ENCODE results near the gene FOXK2. TPM values are rescaled to one million over a fixed set of nuclear protein-coding genes. Genes with fewer than 3 reads are reported as not detected.

FOXK2 gene
- total and polyA plus RNA-seq, 2 of the 8 experiments (the other 6 are each of a cell fraction or from before 2014, with no cell fraction given), result 34.7 to 64.9 TPM

DNA sequence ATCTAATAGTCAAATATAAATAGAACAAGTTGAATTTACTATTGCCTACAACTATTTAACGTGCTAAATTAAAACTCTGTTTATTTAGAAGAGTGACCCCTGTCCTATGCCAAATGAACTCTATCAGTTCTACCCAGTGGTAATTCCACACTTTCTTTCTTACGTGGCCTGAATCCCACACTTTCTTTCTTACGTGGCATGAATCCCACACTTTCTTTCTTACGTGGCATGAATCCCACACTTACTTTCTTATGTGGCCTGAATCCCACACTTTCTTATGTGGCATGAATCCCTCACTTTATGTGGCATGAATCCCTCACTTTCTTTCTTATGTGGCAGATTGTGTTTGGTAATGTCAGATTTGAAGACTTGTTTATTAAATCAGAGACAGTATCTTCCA, 6.2 kb downstream of the FOXK2 start:
- Histone ChIP-seq H3K9ac (replicated peaks in 1 of 4; ENCODE audit: extremely low read depth in 1 of 4, low read depth in 3 of 4, low read length in 3 of 4) (no peak overlapping the region), H3K36me3 (ENCODE audit: control insufficient read depth in 2 of 4, insufficient read depth in 4 of 4, low read length in 3 of 4) (no peaks in the 10 kb centered on the region), H3K27me3 (replicated peaks in 1 of 4; ENCODE audit: control insufficient read depth in 3 of 4, extremely low read depth in 1 of 4, insufficient read depth in 3 of 4, low read length in 3 of 4) (no peaks in the 10 kb centered on the region), H3K4me1 (replicated peaks in 1 of 4; ENCODE audit: control insufficient read depth in 3 of 4, insufficient read depth in 4 of 4, low read length in 3 of 4) (peaks cover 0 to 7% (median 2%) of the 10 kb centered on the region in 4 experiments; a peak in 5 of 7 replicates), H3K56ac (replicated peaks; ENCODE audit: insufficient read length, low read depth, low read length) (no peak overlapping the region), H3K4me2 (ENCODE audit: insufficient read depth in 1 of 2, low read depth in 2 of 2, low read length in 2 of 2) (no peak overlapping the region), H3K23me2 (ENCODE audit: low read depth, low read length) (peaks cover 4% of the 10 kb centered on the region; the same call in 1 of the 2 replicates), H2BK20ac (ENCODE audit: low read length) (no peak overlapping the region), H4K91ac (replicated peaks; ENCODE audit: insufficient read length, low read length) (no peak overlapping the region), H2BK15ac (ENCODE audit: low read length) (no peak overlapping the region), H2AK5ac (ENCODE audit: low read depth, low read length) (no peak overlapping the region), H3K4me3 (ENCODE audit: extremely low read depth in 1 of 4, insufficient read depth in 2 of 4, low read depth in 3 of 4, low read length in 4 of 4) (no peak overlapping the region), H2BK5ac (ENCODE audit: low read depth, low read length) (no peak overlapping the region), H3K23ac (ENCODE audit: insufficient read length) (no peak overlapping the region), H3K79me1 (ENCODE audit: low read depth, low read length) (peaks cover 12% of the 10 kb centered on the region), H3K18ac (ENCODE audit: extremely low read depth, low read length) (no peak overlapping the region), H4K20me1 (replicated peaks in 1 of 2; ENCODE audit: control insufficient read depth in 1 of 2, insufficient read depth in 2 of 2, low read length in 2 of 2) (peaks cover 37 to 39% of the 10 kb centered on the region in 2 experiments), H3K79me2 (ENCODE audit: control insufficient read depth in 1 of 2, insufficient read depth in 2 of 2, low read length in 2 of 2) (peaks cover 62 to 99% of the 10 kb centered on the region in 2 experiments), H4K8ac (ENCODE audit: extremely low read depth, insufficient read depth, low read length) (no peak overlapping the region), H2BK120ac (replicated peaks; ENCODE audit: low read depth, low read length) (no peak overlapping the region), H3K27ac (ENCODE audit: low read depth, low read length) (no peak overlapping the region), H3K14ac (ENCODE audit: insufficient read length) (no peak overlapping the region), H3K9me3 (ENCODE audit: insufficient read depth in 2 of 2, low read depth in 1 of 2, low read length in 1 of 2) (no peaks in the 10 kb centered on the region), H4K5ac (ENCODE audit: insufficient read length, low read depth, low read length) (no peak overlapping the region), H2BK12ac (ENCODE audit: low read depth, low read length) (no peak overlapping the region), H2AFZ (ENCODE audit: low read length) (no peak overlapping the region), H3K4ac (replicated peaks; ENCODE audit: insufficient read length, low read depth, low read length) (no peak overlapping the region)
- 87% methylated on average over 4 of the region's 4 CpGs; no CpG with 5 or more reads in 1 of the 2 experiments for WGBS, 2 experiments (ENCODE audit: extremely low coverage in 1 of 2, insufficient coverage in 1 of 2, insufficient read length in 1 of 2, insufficient replicate concordance in 2 of 2, low coverage in 1 of 2, low lambda C conversion rate in 2 of 2, missing lambda C conversion rate in 1 of 2)
- TF ChIP-seq EGR1 (IDR thresholded peaks at IDR 0.05; ENCODE audit: borderline replicate concordance, low read depth, low read length) (peak; percentile 65; the same call in 1 of the 2 replicates), KDM4A (IDR thresholded peaks at IDR 0.05; ENCODE audit: low read depth, low read length, severe bottlenecking) (no peak), POLR2A (IDR thresholded peaks at IDR 0.05; ENCODE audit: control extremely low read depth in 1 of 2, low read depth in 2 of 2, low read length in 2 of 2) (no peak)
- CTCF ChIA-PET (ENCODE audit: partially characterized antibody), result interaction anchor here (2.1 to 4.1 kb wide), 3 partner anchors 9 to 47 kb away, joined by 5 to 31 read pairs (median 7); no protein-coding TSS in a partner anchor
- FAIRE-seq (no peak), DNase-seq (ENCODE audit: low read depth in 1 of 2, low spot score in 2 of 2) (no peak)
- POLR2A ChIA-PET (ENCODE audit: partially characterized antibody), result interaction anchor here (1.6 kb wide), 1 partner anchor 30 kb away, joined by 3 read pairs; no protein-coding TSS in a partner anchor
